K562 (cell line): ENCODE data around the gene MPIG6B. TPM values are rescaled to one million over a fixed set of nuclear protein-coding genes. Genes with fewer than 3 reads are reported as not detected.

ENCODE experiments used
- ATAC-seq: fragments of 200-7000 bp; cut with Tn5 transposase; 3 replicates; pipeline ENCODE4 v1.9.1; 2020; ENCODE audit warnings: moderate library complexity
- BruUV-seq: library from RNA; stranded (reverse); fragments of 400-500 nt; replicated peaks from 2 replicates; lab custom pipeline; 2021; lab: Mats Ljungman, UMichigan
- CTCF ChIA-PET: fragments of 300-600 bp; formaldehyde crosslinking; extraction: SDS; loops from one replicate; lab custom pipeline; 2021; ENCODE audit warnings: low intra/inter-chr PET ratio; lab: Yijun Ruan, JAX
- POLR2A ChIA-PET: fragments of 300-600, 350-650 bp; sonication (Branson Sonifier 250); formaldehyde crosslinking; extraction: SDS; loops from one replicate; lab custom pipeline; 2021; ENCODE audit warnings: antibody characterized with exemption, inconsistent platforms; lab: Yijun Ruan, JAX
- DNase-seq, 4 experiments: peaks; one replicate each; pipeline versions ENCODE4 v3.0.0 to v3.0.0-alpha.2; 2011 to 2018; ENCODE audit warnings: low spot score in 3 of 4, mixed read lengths in 3 of 4; ENCODE audit errors: extremely low read depth in 1 of 4
- FAIRE-seq: peaks from 2 replicates; lab custom pipeline; 2011; peaks lifted over from hg19 to GRCh38; lab: Jason Lieb, UNC
- H2AFZ ChIP-seq: 2 replicates; pipeline ENCODE4 v1.6.0; 2011; ENCODE audit warnings: low read depth, low read length, control low read depth, inconsistent platforms
- H3K27ac ChIP-seq: fragments of 200-600 bp; 3 replicates; pipeline ENCODE4 v1.8.0; 2011; ENCODE audit warnings: low read depth, mild to moderate bottlenecking, control low read depth, inconsistent platforms, low read length, moderate library complexity, mixed read lengths; ENCODE audit errors: extremely low read depth
- H3K27me3 ChIP-seq, 2 experiments: fragments of 300-600 bp in 1 of 2; 2 replicates in 1 of 2; 3 replicates in 1 of 2; pipeline versions ENCODE4 v1.6.0 to v1.8.0; 2011; ENCODE audit warnings: inconsistent platforms in 2 of 2, low read length in 2 of 2, mild to moderate bottlenecking in 1 of 2, mixed read lengths in 1 of 2, moderate library complexity in 1 of 2; ENCODE audit not compliant: control insufficient read depth in 2 of 2, insufficient read depth in 2 of 2
- H3K36me3 ChIP-seq: fragments of 300-600 bp; 3 replicates; pipeline ENCODE4 v1.8.0; 2011; ENCODE audit warnings: mild to moderate bottlenecking, low read length, inconsistent platforms; ENCODE audit not compliant: control insufficient read depth, insufficient read depth
- H3K4me1 ChIP-seq, 2 experiments: fragments of 200-600 bp in 1 of 2; replicated peaks in 1 of 2; 2 replicates in 1 of 2; 3 replicates in 1 of 2; pipeline versions ENCODE4 v1.5.1 to v1.8.0; 2011; ENCODE audit warnings: inconsistent platforms in 2 of 2, low read length in 2 of 2, mild to moderate bottlenecking in 1 of 2, mixed read lengths in 1 of 2, moderate library complexity in 1 of 2; ENCODE audit not compliant: control insufficient read depth in 2 of 2, insufficient read depth in 2 of 2
- H3K4me2 ChIP-seq: 2 replicates; pipeline ENCODE4 v1.6.1; 2011; ENCODE audit warnings: low read length, control low read depth, inconsistent platforms, mixed read lengths; ENCODE audit not compliant: insufficient read depth
- H3K4me3 ChIP-seq: fragments of 200-600 bp; sonication (generic), shearing (Covaris generic); 2 replicates; pipeline ENCODE4 v1.5.1; 2016; ENCODE audit warnings: control low read depth, inconsistent platforms
- H3K79me2 ChIP-seq: fragments of 200-600 bp; 3 replicates; pipeline ENCODE4 v1.8.0; 2011; ENCODE audit warnings: low read length, inconsistent platforms; ENCODE audit not compliant: control insufficient read depth, insufficient read depth
- H3K9ac ChIP-seq, 2 experiments: 2 replicates each; pipeline versions ENCODE4 v1.6.0 to v1.6.1; 2011; ENCODE audit warnings: low read depth in 2 of 2, low read length in 2 of 2, control low read depth in 1 of 2, inconsistent platforms in 1 of 2, mild to moderate bottlenecking in 1 of 2, mixed read lengths in 1 of 2; ENCODE audit not compliant: insufficient read depth in 1 of 2
- H3K9me1 ChIP-seq: one replicate; pipeline ENCODE4 v1.6.0; 2011; ENCODE audit warnings: inconsistent platforms, mild to moderate bottlenecking, low read length, moderate library complexity; ENCODE audit not compliant: control insufficient read depth, insufficient read depth
- H3K9me3 ChIP-seq: replicated peaks from 2 replicates; pipeline ENCODE4 v1.5.1; 2011; ENCODE audit warnings: low read depth, low read length, inconsistent platforms; ENCODE audit not compliant: control insufficient read depth, insufficient read depth
- H4K20me1 ChIP-seq: replicated peaks from 2 replicates; pipeline ENCODE4 v1.6.1; 2011; ENCODE audit warnings: low read length, inconsistent platforms, mixed read lengths; ENCODE audit not compliant: control insufficient read depth, insufficient read depth
- BCL6 ChIP-seq: fragments of 250-450 bp; sonication (Bioruptor Pico); IDR thresholded peaks from 2 replicates; pipeline ENCODE4 v1.4.0; 2020
- C11orf30 ChIP-seq: fragments of 450-650 bp; IDR thresholded peaks from 2 replicates; pipeline ENCODE4 v1.6.1; 2016; ENCODE audit warnings: low read depth, mild to moderate bottlenecking
- CHD7 ChIP-seq: fragments of 200-600 bp; sonication (generic); IDR thresholded peaks from one replicate; pipeline ENCODE4 v1.6.1; 2012; ENCODE audit warnings: mild to moderate bottlenecking, low read depth, low read length, inconsistent platforms
- DNMT1 ChIP-seq: fragments of 450-650 bp; IDR thresholded peaks from 2 replicates; pipeline ENCODE4 v1.6.1; 2016; ENCODE audit warnings: antibody characterized with exemption, mild to moderate bottlenecking
- DPF2 ChIP-seq: fragments of 450-650 bp; IDR thresholded peaks from 2 replicates; pipeline ENCODE4 v1.6.1; 2016
- NCOA6 ChIP-seq: fragments of 450-650 bp; IDR thresholded peaks from 2 replicates; pipeline ENCODE4 v1.6.1; 2017; ENCODE audit warnings: mild to moderate bottlenecking
- NONO ChIP-seq, 2 experiments: fragments of 200-400 bp in 1 of 2; fragments of 450-650 bp in 1 of 2; formaldehyde crosslinking in 1 of 2; IDR thresholded peaks; 2 replicates each; pipeline ENCODE4 v1.6.1; 2017; ENCODE audit warnings: low read depth in 2 of 2, mild to moderate bottlenecking in 2 of 2, moderate library complexity in 2 of 2, low read length in 1 of 2
- PTTG1 ChIP-seq: fragments of 450-650 bp; IDR thresholded peaks from 2 replicates; pipeline ENCODE4 v1.6.1; 2016; ENCODE audit warnings: low read depth, mild to moderate bottlenecking, missing genetic modification characterization, missing compliant biosample characterization
- ZNF3 ChIP-seq: fragments of 250-450 bp; sonication (Bioruptor Pico); IDR thresholded peaks from 2 replicates; pipeline ENCODE4 v1.5.0; 2021; ENCODE audit warnings: mild to moderate bottlenecking, moderate library complexity
- WGBS: fragments of 100-300 bp; shearing (Covaris generic); methylation state at CpG from one replicate; pipeline ENCODE4 v1.1.6; 2016; ENCODE audit warnings: low coverage, mixed read lengths; ENCODE audit not compliant: insufficient coverage; ENCODE audit errors: missing lambda C conversion rate; 5-methylcytosine and 5-hydroxymethylcytosine counted together
- in situ Hi-C: fragments of 300-500 bp; cut with MboI; formaldehyde crosslinking; loops from 4 replicates; pipeline ENCODE4 v1.15.0; 2018; ENCODE audit warnings: inconsistent platforms, mixed read lengths
- intact Hi-C: fragments of 100-400 bp; cut with micrococcal nuclease; formaldehyde crosslinking; loops from 2 replicates; pipeline ENCODE4 v1.14.2; 2022
- polyA plus RNA-seq, 8 experiments: library from polyadenylated mRNA; depleted of rRNA in 4 of 8; stranded (reverse) in 5 of 8; unstranded in 3 of 8; fragments of >200 nt; fragmentation: Nextera tagmentation in 2 of 8; fragmentation: Illumina TruSeq in 1 of 8; extraction: Ambion mirVana in 2 of 8; extraction: Trizol in 1 of 8; gene quantifications; 2 replicates each; pipeline versions ENCODE4 v1.2.1 to v1.2.3, GENCODE V29; 2011 to 2014; ENCODE audit warnings: inconsistent platforms in 1 of 8, missing spikeins in 1 of 8
- total RNA-seq, 7 experiments: library from RNA; depleted of rRNA in 6 of 7; stranded (reverse); fragments of >200 nt in 6 of 7; fragmentation: Illumina TruSeq in 2 of 7; extraction: Trizol in 2 of 7; gene quantifications; 2 replicates each; pipeline versions ENCODE4 v1.2.1 to v1.2.3, GENCODE V29; 2011 to 2021; ENCODE audit warnings: low replicate concordance in 1 of 7
- TF ChIP-seq, protein P1 (sequence below): sonication (generic); formaldehyde crosslinking; IDR thresholded peaks from 2 replicates; pipeline ENCODE4 v1.9.0; 2022; ENCODE audit warnings: mild to moderate bottlenecking, missing genetic modification reagents

Gene MPIG6B
- total and polyA plus RNA-seq, 9 of the 15 experiments (the other 6 are each of a cell fraction or from before 2014, with no cell fraction given) = 0.11 to 1.2 (median 0.28) TPM; not detected in 1

DNA sequence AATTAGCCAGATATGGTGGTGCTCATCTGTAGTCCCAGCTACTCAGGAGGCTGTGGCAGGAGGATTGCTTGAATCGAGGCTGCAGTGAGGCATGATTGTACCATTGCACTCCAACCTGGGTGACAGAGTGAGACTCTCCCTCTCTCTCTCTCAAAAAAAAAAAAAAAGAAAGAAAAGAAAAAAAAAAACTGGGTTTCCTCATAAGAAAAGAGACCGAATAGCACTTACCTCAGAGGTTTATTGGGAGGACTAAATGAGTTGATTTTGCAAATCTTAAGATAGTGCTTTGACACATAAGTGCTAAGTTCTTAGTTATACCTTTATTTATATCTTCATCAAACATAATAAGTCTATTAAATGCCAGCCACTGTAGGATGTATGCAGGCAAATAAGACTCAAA, 47.7 kb downstream of the MPIG6B start (continued):
- TF ChIP-seq DNMT1 (no peak), NONO (IDR thresholded peaks at IDR 0.05; ENCODE audit: low read depth in 2 of 2, low read length in 1 of 2) (no peak), C11orf30 (no peak)

- H3K79me2 ChIP-seq = no peaks in the 10 kb centered on the region
- CTCF ChIA-PET = interaction anchor here (0.6 to 2.1 kb wide), 5 partner anchors 43 to 153 kb away, joined by 3 to 10 read pairs (median 4); partner anchors contain the start of gene DDAH2
- peak overlapping the region in 1 of 2 experiments; percentile 57; a peak in 2 of 4 replicates for H3K9ac ChIP-seq
- peak overlapping the region; percentile 17; the same call in 1 of the 3 replicates for H3K27ac ChIP-seq
- no TSS peak for BruUV-seq
- in situ Hi-C loops = no loop called here
- FAIRE-seq = no peak
- H3K4me3 ChIP-seq = no peak overlapping the region
- H3K4me2 ChIP-seq = no peak overlapping the region
- no peaks in the 10 kb centered on the region for H3K27me3 ChIP-seq
- no peaks in the 10 kb centered on the region for H3K9me3 ChIP-seq
- no peaks in the 10 kb centered on the region for H4K20me1 ChIP-seq
- peaks cover 10% of the 10 kb centered on the region for H3K9me1 ChIP-seq
- H3K4me1 ChIP-seq = peaks cover 45 to 76% of the 10 kb centered on the region in 2 experiments
- POLR2A ChIA-PET = interaction anchor here (0.6 to 8.8 kb wide), 12 partner anchors 9 to 116 kb away, joined by 3 to 75 read pairs (median 7); partner anchors contain the start of genes ABHD16A, DDAH2, GPANK1 and HSPA1B
- ATAC-seq = no peak
- DNase-seq = peak in 1 of 4 experiments; percentile 60
- intact Hi-C loops = loop anchor here (1.0 to 10.0 kb wide), 2 partner anchors 58 to 227 kb away; partner anchors contain the start of genes ATP6V1G2, DDX39B and NFKBIL1
- no peaks in the 10 kb centered on the region for H3K36me3 ChIP-seq
- WGBS = 65% methylated on average over 4 of the region's 4 CpGs
- H2AFZ ChIP-seq = peak overlapping the region; percentile 14
- TF ChIP-seq PTTG1 (tag) (no peak), ZNF3 (CRISPR knock-in tag) (no peak), BCL6 (no peak), DPF2 (0 out of 2 replicates have a peak, but pooled peaks have one; percentile 17), CHD7 (no peak), NCOA6 (no peak)
- TF ChIP-seq, protein P1, sequence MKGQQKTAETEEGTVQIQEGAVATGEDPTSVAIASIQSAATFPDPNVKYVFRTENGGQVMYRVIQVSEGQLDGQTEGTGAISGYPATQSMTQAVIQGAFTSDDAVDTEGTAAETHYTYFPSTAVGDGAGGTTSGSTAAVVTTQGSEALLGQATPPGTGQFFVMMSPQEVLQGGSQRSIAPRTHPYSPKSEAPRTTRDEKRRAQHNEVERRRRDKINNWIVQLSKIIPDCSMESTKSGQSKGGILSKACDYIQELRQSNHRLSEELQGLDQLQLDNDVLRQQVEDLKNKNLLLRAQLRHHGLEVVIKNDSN (CRISPR knock-in tag) = peak; percentile 63
Observed at GRCh38 chr6:31771992-31772358, 48.8 kb downstream of the MPIG6B start.
